Adrenal gland (tissue), 12 donors: Measurements from ENCODE around the gene CAMK4. TPM values are rescaled to one million over a fixed set of nuclear protein-coding genes. Genes with fewer than 3 reads are reported as not detected.

ENCODE experiments used
- DNase-seq, 7 donors: peaks; one replicate each; pipeline ENCODE4 v3.0.0-alpha.2; 2019 to 2020
- H3K27ac ChIP-seq, 5 donors: fragments of 200-600 bp; sonication (generic) in 4 of 5; 1 replicate in 3 of 5; 2 replicates in 2 of 5; pipeline versions ENCODE4 v1.5.1 to v1.8.0; 2016 to 2020; ENCODE audit warnings: mild to moderate bottlenecking in 1 of 5
- H3K27me3 ChIP-seq: fragments of 200-600 bp; 2 replicates; pipeline ENCODE4 v1.8.0; 2021
- H3K36me3 ChIP-seq, 2 donors: fragments of 200-600 bp; replicated peaks in 1 of 2; 1 replicate in 1 of 2; 2 replicates in 1 of 2; pipeline versions ENCODE4 v1.5.1 to v1.8.0; 2018 to 2022
- H3K4me1 ChIP-seq, 2 donors: fragments of 200-600 bp; replicated peaks in 1 of 2; 1 replicate in 1 of 2; 2 replicates in 1 of 2; pipeline versions ENCODE4 v1.5.1 to v1.8.0; 2018 to 2021
- H3K4me3 ChIP-seq, 4 donors: fragments of 200-600 bp; sonication (generic) in 3 of 4; one replicate each; pipeline ENCODE4 v1.5.1; 2016 to 2018
- H3K9me3 ChIP-seq, 3 donors: fragments of 200-600 bp; sonication (generic) in 1 of 3; replicated peaks in 1 of 3; 1 replicate in 2 of 3; 2 replicates in 1 of 3; pipeline versions ENCODE4 v1.5.1 to v1.8.0; 2016 to 2021
- CTCF ChIP-seq, 6 experiments: fragments of 450-650 bp in 4 of 6; fragments of 200-600 bp in 2 of 6; sonication (generic) in 1 of 6; IDR thresholded peaks; 1 replicate in 5 of 6; 2 replicates in 1 of 6; pipeline versions ENCODE4 v1.5.1 to v1.8.0; 2016 to 2021; ENCODE audit warnings: antibody characterized with exemption in 6 of 6, mild to moderate bottlenecking in 2 of 6, moderate library complexity in 1 of 6
- POLR2A ChIP-seq, 2 donors: fragments of 450-650 bp; IDR thresholded peaks; one replicate each; pipeline ENCODE4 v1.6.1; 2017; ENCODE audit warnings: antibody characterized with exemption in 2 of 2, mild to moderate bottlenecking in 2 of 2, moderate library complexity in 1 of 2
- WGBS, 4 donors: extraction: QIAGEN DNeasy Blood & Tissue Kit in 2 of 4; methylation state at CpG; one replicate each; pipeline versions ENCODE4 v1.1.5 to v1.1.7; 2013 to 2017; 5-methylcytosine and 5-hydroxymethylcytosine counted together
- intact Hi-C, 2 donors: fragments of 100-400 bp; cut with DNase I; formaldehyde crosslinking; loops; one replicate each; pipeline versions ENCODE4 v1.14.1 to v1.15.0; 2022 to 2023
- polyA plus RNA-seq, 3 donors: library from polyadenylated mRNA; stranded (reverse); fragments of 200-250 nt in 2 of 3; fragments of 350-450 nt in 1 of 3; fragmentation: Illumina TruSeq in 1 of 3; extraction: RNeasy Lipid Tissue Mini Kit (QIAGEN cat#74804) in 1 of 3; gene quantifications; one replicate each; pipeline ENCODE4 v1.2.3, GENCODE V29; 2013 to 2014
- total RNA-seq, 9 donors: library from RNA; depleted of rRNA in 4 of 9; stranded (reverse); fragments of >200 nt in 4 of 9; fragments of 120-200 nt in 1 of 9; fragmentation: NEBNext Ultra II Directional in 1 of 9; extraction: Animal tissue kit (Norgen Biotek cat#: 25700) in 1 of 9; gene quantifications; one replicate each; pipeline versions ENCODE4 v1.1.0 to v1.2.4, GENCODE V29; 2013 to 2023
- donor health status: healthy with polysubstance abuse.
- donor health status: Bipolar disorder and iron deficiency.
- donor health status: DM: yes; HTN: yes; CAD: no.
- donor health status: DM: no; HTN: no; CAD: no.
- donor health status: DM: no; HTN: no; CAD: no.
- donor health status: DM: yes; HTN: yes; CAD: no.

The CAMK4 gene
- total and polyA plus RNA-seq, 12 donors = 0.06 to 9.2 (median 2.0) TPM

- TF ChIP-seq CTCF (IDR thresholded peaks at IDR 0.05) (no peak), POLR2A (IDR thresholded peaks at IDR 0.05) (no peak)
- H3K9me3 ChIP-seq = no peaks in the 10 kb centered on the region
- DNase-seq = no peak
- no peaks in the 10 kb centered on the region for H3K36me3 ChIP-seq
- intact Hi-C loops = no loop called here
- H3K27me3 ChIP-seq = no peaks in the 10 kb centered on the region
- H3K4me3 ChIP-seq = no peak overlapping the region
- no peak overlapping the region for H3K27ac ChIP-seq
- 51 to 93% (median 91%) methylated on average over 2 of the region's 2 CpGs for WGBS, 4 donors
- H3K4me1 ChIP-seq = no peaks in the 10 kb centered on the region
These were observed 188.4 kb downstream of the CAMK4 start for GRCh38 chr5:111412593-111412992.

- no peak for DNase-seq
- H3K27me3 ChIP-seq = no peaks in the 10 kb centered on the region
- intact Hi-C loops = no loop called here
- H3K4me3 ChIP-seq = no peak overlapping the region
- no peak overlapping the region for H3K27ac ChIP-seq
- H3K4me1 ChIP-seq = no peaks in the 10 kb centered on the region
- 81 to 89% (median 85%) methylated on average over 3 of the region's 3 CpGs for WGBS, 4 donors
- TF ChIP-seq POLR2A (IDR thresholded peaks at IDR 0.05) (no peak), CTCF (IDR thresholded peaks at IDR 0.05) (no peak)
- no peaks in the 10 kb centered on the region for H3K9me3 ChIP-seq
- no peaks in the 10 kb centered on the region for H3K36me3 ChIP-seq
These were observed 190.9 kb downstream of the CAMK4 start for GRCh38 chr5:111415053-111415452.

GRCh38 chr5:111422245-111422644 is 198.1 kb downstream of the CAMK4 start:
- Histone ChIP-seq H3K4me1 (no peaks in the 10 kb centered on the region), H3K4me3 (no peak overlapping the region), H3K27me3 (no peaks in the 10 kb centered on the region), H3K9me3 (no peaks in the 10 kb centered on the region), H3K36me3 (no peaks in the 10 kb centered on the region), H3K27ac (no peak overlapping the region)
- no peak for TF ChIP-seq CTCF (IDR thresholded peaks at IDR 0.05)
- TF ChIP-seq POLR2A (IDR thresholded peaks at IDR 0.05) = no peak
- DNase-seq = no peak
- WGBS, 4 donors = 43 to 65% (median 59%) methylated on average over 2 of the region's 2 CpGs
- intact Hi-C loops = no loop called here

GRCh38 chr5:111422747-111423720 is 198.8 kb downstream of the CAMK4 start:
- intact Hi-C loops = no loop called here
- Histone ChIP-seq H3K4me3 (no peak overlapping the region), H3K36me3 (no peaks in the 10 kb centered on the region), H3K4me1 (no peaks in the 10 kb centered on the region), H3K27me3 (no peaks in the 10 kb centered on the region), H3K9me3 (no peaks in the 10 kb centered on the region), H3K27ac (no peak overlapping the region)
- WGBS, 4 donors = 66 to 80% (median 73%) methylated on average over 4 of the region's 4 CpGs
- TF ChIP-seq CTCF (IDR thresholded peaks at IDR 0.05) (no peak), POLR2A (IDR thresholded peaks at IDR 0.05) (no peak)
- DNase-seq = no peak
